ENCODE results near the gene CASKIN2. TPM values are rescaled to one million over a fixed set of nuclear protein-coding genes. Genes with fewer than 3 reads are reported as not detected.

Gene CASKIN2
- total RNA-seq, 1 donor from 2014 or later: 2.2 TPM

DNA sequence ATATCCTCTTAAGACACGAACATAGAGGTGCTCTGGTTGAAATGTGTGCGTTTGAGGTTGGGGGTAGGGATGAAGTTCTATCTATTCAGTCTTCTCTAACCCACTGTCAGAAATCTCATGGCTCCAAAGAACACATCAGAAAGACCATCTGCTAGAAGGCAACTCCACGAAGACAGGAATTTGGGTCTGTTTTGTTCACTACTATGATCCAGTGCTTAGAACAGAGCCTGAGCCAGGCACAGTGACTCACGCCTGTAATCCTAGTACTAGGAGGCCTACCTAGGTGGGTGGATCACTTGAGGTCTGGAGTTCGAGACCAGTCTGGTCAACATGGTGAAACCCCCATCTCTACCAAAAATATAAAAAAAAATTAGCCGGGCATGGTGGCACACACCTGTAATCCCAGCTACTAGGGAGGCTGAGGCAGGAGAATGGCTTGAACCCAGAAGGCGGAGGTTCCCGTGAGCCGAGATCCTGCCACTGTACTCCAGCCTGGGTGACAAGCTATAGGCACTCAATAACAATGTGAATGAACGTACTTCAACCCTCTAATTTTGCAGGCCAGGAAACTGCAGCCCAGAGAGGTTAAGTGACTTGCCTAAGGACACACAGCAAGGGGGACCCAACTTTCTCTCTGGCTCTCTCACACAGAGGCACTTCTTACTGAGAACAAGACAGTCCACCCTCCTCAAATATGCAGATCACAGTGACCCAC lies 2.3 kb downstream of the CASKIN2 start:
- no peaks in the 10 kb centered on the region for H3K9me3 Mint-ChIP-seq
- peaks cover 6% of the 10 kb centered on the region for H3K36me3 Mint-ChIP-seq (ENCODE audit: low read depth)
- H3K4me1 Mint-ChIP-seq (ENCODE audit: low read depth): peaks cover 11% of the 10 kb centered on the region
- H3K4me3 Mint-ChIP-seq (ENCODE audit: low read depth): no peak overlapping the region
- DNase-seq (ENCODE audit: low spot score): no peak
- H3K27me3 Mint-ChIP-seq (ENCODE audit: low read depth): peaks cover 5% of the 10 kb centered on the region
- intact Hi-C loops (cut with micrococcal nuclease): loop anchor here (10.0 kb wide), 1 partner anchor 218 kb away; no protein-coding TSS in a partner anchor
- no peak overlapping the region for H3K27ac Mint-ChIP-seq

DNA sequence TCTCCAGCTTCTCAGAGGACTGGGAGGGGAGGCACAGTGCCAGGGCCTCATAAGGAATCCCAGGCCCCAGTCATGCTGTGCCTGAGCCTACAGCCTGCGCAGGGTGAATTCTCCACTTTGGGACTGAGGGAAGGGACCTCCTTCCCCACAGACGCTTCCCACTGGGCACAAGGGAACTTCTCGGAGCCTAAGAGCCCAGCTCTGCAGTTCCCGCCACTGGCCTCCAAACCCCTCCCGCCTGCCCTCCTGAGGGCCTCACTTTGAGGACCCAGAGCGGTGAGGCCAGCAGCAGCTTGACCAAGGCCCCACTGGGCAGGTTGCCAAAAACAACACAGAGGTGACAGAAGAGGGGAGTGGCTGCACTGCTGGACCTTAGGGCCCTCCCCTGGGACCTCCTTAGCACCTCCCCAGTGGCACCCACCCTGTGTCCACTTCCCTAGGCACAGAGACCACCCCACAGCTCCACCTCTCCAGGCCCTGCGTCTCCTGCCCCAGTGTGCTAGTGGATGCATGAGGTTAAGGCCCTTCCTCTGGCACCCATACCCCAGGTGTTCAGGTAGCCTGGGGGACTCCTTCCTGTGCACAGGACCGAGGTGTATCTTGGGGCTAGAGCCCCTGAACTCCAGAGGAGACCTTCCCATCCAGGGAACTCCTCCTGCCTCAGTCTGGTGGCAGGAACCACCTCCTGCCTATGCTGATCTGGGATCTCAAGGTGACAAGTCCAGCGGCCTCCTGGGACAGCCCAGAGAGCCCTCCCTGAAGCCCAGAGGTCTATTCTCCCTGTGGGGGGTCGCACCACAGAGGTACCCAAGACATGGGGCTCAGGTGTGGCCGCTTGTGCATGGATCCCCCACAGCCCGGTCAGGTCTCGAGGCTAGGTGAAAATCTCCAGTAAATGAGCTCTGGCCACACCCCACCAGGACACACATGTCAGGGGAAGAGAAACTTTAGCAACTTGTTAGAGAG lies 3.4 kb downstream of the CASKIN2 start:
- Mint-ChIP-seq H3K27me3 (ENCODE audit: low read depth) (peaks cover 5% of the 10 kb centered on the region), H3K4me1 (ENCODE audit: low read depth) (no peaks in the 10 kb centered on the region), H3K9me3 (no peaks in the 10 kb centered on the region), H3K36me3 (ENCODE audit: low read depth) (no peaks in the 10 kb centered on the region), H3K4me3 (ENCODE audit: low read depth) (no peak overlapping the region), H3K27ac (no peak overlapping the region)
- intact Hi-C loops (cut with micrococcal nuclease): loop anchor here (10.0 kb wide), 1 partner anchor 217 kb away; no protein-coding TSS in a partner anchor
- no peak for DNase-seq (ENCODE audit: low spot score)

DNA sequence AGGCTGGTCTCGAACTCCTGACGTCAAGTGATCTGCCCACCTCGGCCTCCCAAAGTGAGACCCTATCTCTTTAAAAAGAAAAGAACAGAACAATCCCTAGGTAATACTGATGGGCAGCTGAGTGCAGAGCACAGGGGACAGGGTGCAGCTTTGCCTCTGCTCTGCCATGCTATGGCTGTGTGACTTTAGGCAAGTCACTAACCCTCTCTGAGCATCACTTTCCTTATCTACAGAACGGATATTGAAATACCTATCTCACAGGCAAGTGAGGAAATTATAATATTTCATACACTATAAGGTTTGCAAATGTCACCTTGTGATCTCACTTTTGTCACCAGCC lies 4.1 kb downstream of the CASKIN2 start:
- DNase-seq (ENCODE audit: low spot score): no peak
- Mint-ChIP-seq H3K27me3 (ENCODE audit: low read depth) (peaks cover 5% of the 10 kb centered on the region), H3K27ac (no peak overlapping the region), H3K9me3 (no peaks in the 10 kb centered on the region), H3K36me3 (ENCODE audit: low read depth) (no peaks in the 10 kb centered on the region), H3K4me1 (ENCODE audit: low read depth) (no peaks in the 10 kb centered on the region), H3K4me3 (ENCODE audit: low read depth) (no peak overlapping the region)
- intact Hi-C loops (cut with micrococcal nuclease): loop anchor here (10.0 kb wide), 1 partner anchor 216 kb away; no protein-coding TSS in a partner anchor

DNA sequence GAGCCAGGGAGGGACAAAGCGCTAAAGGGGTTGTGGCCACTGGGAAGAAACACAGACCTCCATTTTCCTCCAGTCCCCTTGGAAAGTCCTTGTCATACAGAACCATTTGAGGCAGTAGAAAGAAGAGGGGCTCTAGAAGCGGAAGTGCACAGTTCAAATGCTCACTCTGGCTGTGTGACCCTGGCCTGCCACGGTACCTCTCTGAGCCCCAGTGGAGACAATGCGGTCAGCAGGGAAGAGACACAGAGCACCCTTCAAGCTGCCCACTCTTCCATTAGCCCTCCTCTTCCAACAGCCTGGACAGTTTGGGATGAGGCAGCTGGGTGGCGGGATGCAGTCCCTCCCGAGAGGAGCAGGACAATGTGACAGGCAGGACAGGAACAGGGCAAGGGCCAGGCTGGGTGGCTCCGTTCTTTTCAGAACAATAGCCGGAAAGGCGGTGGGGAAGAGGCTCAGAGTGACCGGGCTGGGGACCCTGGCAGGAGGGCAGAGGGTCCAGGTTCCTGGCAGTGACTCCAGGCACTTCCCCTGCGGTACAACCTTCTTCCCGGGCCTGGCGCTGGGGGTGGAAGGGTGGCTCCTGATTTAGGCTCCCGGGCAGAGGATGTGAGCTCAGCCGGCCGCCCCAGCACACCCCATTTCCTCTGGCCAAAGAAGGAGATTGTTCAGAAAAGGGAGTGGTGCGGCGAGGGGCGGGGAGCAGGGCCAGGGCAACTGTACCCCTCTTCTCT lies 5.6 kb downstream of the CASKIN2 start:
- H3K36me3 Mint-ChIP-seq (ENCODE audit: low read depth): no peaks in the 10 kb centered on the region
- no peaks in the 10 kb centered on the region for H3K9me3 Mint-ChIP-seq
- intact Hi-C loops (cut with micrococcal nuclease): loop anchor here (10.0 kb wide), 1 partner anchor 215 kb away; no protein-coding TSS in a partner anchor
- DNase-seq (ENCODE audit: low spot score): no peak
- no peaks in the 10 kb centered on the region for H3K4me1 Mint-ChIP-seq (ENCODE audit: low read depth)
- H3K27ac Mint-ChIP-seq: no peak overlapping the region
- no peak overlapping the region for H3K4me3 Mint-ChIP-seq (ENCODE audit: low read depth)
- peaks cover 5% of the 10 kb centered on the region for H3K27me3 Mint-ChIP-seq (ENCODE audit: low read depth)

DNA sequence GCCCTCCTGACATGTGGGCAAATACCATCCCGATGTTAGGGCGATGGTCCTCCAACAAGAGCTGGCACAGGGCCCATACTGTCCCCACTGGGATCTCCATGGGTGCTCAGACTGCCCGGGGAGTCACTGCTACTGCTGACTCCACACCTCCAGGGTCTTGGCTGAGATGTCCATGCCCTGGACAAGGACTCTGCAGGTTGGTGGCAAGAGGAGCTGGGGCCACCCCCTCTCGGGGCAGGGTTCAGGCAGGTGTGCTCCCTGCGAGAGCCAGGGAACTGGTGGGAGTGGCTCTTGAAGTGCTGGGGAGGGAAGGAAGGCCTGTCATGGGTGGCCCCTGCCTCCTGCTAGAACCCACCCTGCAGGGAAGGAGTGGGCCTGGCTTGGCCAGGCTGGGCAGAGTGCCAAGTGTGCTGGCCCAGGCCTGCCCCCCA lies 6.4 kb downstream of the CASKIN2 start:
- no peak overlapping the region for H3K4me3 Mint-ChIP-seq (ENCODE audit: low read depth)
- intact Hi-C loops (cut with micrococcal nuclease): no loop called here
- H3K9me3 Mint-ChIP-seq: no peaks in the 10 kb centered on the region
- no peak for DNase-seq (ENCODE audit: low spot score)
- H3K4me1 Mint-ChIP-seq (ENCODE audit: low read depth): no peaks in the 10 kb centered on the region
- H3K27ac Mint-ChIP-seq: no peak overlapping the region
- H3K36me3 Mint-ChIP-seq (ENCODE audit: low read depth): no peaks in the 10 kb centered on the region
- peaks cover 5% of the 10 kb centered on the region for H3K27me3 Mint-ChIP-seq (ENCODE audit: low read depth)

DNA sequence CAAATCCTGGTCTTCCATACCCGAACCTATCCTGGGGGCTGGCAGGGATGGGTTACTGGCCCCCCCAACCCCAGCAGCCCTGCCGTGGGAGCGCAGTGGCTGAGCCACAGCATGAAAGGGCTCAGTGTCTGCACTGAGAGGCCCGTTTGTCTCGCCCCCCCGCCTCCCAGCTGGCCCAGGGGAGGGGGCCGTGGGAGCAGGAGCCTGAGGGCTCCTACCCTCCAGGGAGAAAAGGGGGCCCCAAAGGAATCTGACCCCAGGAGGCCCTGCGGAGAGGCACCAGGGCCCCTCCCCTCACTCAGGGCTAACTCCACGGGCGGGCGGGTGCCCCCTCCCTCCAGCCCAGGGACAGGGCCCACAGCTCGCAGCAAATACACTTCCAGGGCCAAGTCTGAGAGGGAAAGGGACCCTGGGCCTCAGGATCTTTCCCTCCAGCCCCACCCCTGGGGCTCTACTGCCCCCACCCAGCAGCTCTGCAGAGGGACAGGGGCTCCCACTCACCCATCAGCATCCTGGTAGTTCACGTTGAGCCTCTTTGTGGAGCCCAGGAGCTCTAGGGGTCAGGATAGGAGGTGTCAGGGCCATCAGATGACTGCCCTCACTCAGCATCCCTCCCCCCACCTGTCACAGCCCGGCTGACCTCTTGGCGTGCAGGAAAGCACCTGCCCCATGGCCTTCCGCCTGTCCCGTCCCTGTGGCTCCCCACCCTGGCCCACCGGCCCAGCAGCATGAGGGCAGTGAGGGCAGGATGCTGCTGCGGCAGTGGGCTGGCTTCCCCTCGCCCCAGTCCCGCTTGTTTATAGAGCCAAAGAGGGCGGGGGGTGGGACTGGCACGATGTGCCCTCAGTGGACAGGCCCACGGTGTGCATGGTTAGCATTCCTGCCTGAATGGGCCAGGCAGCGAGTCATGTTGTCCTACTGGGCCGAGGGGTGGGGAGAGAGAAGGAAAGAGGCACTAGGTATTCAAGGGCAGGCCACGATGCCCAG lies 7.3 kb downstream of the CASKIN2 start:
- Mint-ChIP-seq H3K27ac (no peak overlapping the region), H3K36me3 (ENCODE audit: low read depth) (no peaks in the 10 kb centered on the region), H3K9me3 (no peaks in the 10 kb centered on the region), H3K4me3 (ENCODE audit: low read depth) (no peak overlapping the region), H3K4me1 (ENCODE audit: low read depth) (no peaks in the 10 kb centered on the region), H3K27me3 (ENCODE audit: low read depth) (no peaks in the 10 kb centered on the region)
- intact Hi-C loops (cut with micrococcal nuclease): no loop called here
- DNase-seq (ENCODE audit: low spot score): no peak

DNA sequence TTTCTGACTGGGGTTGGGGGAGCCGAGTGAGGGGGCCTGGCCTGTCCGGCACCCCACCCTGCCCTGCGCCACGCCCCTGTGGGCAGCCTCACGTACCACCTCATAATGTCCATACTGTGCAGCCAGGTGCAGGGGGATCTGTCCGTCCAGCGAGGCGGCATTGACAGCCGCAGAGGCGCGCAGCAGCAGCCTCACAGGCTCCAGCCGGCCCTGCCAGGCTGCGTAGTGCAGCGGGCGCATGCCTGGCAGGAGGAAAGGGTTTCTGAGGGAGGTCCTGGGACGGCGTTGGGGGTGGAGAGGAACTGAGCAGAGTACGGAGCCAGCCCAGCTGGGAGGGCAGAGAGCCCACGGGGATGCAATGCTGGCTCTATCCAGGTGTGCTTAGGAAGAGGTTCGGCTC lies 8.4 kb downstream of the CASKIN2 start:
- Mint-ChIP-seq H3K27ac (no peak overlapping the region), H3K4me3 (ENCODE audit: low read depth) (no peak overlapping the region), H3K36me3 (ENCODE audit: low read depth) (no peaks in the 10 kb centered on the region), H3K4me1 (ENCODE audit: low read depth) (no peaks in the 10 kb centered on the region), H3K27me3 (ENCODE audit: low read depth) (no peaks in the 10 kb centered on the region), H3K9me3 (no peaks in the 10 kb centered on the region)
- DNase-seq (ENCODE audit: low spot score): no peak
- intact Hi-C loops (cut with micrococcal nuclease): no loop called here

DNA sequence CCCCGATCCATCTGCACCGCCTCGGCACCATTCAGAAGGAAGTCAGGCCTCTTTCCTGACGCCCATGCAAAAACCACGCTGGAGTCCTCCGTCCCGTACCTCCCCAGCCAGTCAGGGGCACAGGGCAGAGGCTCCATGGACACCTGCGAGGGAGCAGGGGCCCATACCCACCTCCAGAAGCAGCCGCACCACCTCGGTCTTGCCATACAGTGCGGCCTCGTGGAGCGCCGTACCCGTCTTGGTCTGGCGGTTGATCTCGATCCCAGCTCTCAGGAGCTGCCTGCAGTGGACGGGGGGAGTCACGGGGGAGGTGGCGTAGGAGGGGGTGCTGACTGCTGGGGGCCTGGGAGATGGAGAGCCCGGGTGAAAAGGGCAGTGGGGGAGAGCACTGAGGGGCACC lies 9.2 kb downstream of the CASKIN2 start:
- no peaks in the 10 kb centered on the region for H3K9me3 Mint-ChIP-seq
- no peak overlapping the region for H3K4me3 Mint-ChIP-seq (ENCODE audit: low read depth)
- intact Hi-C loops (cut with micrococcal nuclease): no loop called here
- H3K4me1 Mint-ChIP-seq (ENCODE audit: low read depth): no peaks in the 10 kb centered on the region
- no peaks in the 10 kb centered on the region for H3K27me3 Mint-ChIP-seq (ENCODE audit: low read depth)
- no peak overlapping the region for H3K27ac Mint-ChIP-seq
- no peak for DNase-seq (ENCODE audit: low spot score)
- no peaks in the 10 kb centered on the region for H3K36me3 Mint-ChIP-seq (ENCODE audit: low read depth)

DNA sequence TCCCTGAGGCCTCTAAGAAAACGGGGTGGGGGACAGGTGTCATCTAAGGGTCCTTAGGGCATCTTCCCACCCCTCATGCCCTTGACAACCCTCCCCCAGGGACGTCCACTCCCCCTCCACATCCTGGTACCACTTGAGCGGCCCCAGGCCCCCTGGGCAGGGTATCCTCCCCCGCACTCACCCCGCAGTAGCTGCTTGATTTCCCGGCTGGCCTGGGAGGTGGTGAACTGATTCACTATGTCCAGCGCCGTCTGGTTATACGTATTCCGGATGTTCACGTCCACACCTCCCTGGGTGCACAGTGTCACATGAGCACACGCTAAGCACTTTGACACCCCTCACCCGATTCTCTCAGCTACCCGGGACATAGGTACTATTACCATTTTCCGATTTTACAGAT lies 9.7 kb downstream of the CASKIN2 start:
- H3K36me3 Mint-ChIP-seq (ENCODE audit: low read depth): no peaks in the 10 kb centered on the region
- H3K9me3 Mint-ChIP-seq: no peaks in the 10 kb centered on the region
- intact Hi-C loops (cut with micrococcal nuclease): no loop called here
- no peak for DNase-seq (ENCODE audit: low spot score)
- no peak overlapping the region for H3K27ac Mint-ChIP-seq
- no peak overlapping the region for H3K4me3 Mint-ChIP-seq (ENCODE audit: low read depth)
- H3K4me1 Mint-ChIP-seq (ENCODE audit: low read depth): no peaks in the 10 kb centered on the region
- H3K27me3 Mint-ChIP-seq (ENCODE audit: low read depth): no peaks in the 10 kb centered on the region

DNA sequence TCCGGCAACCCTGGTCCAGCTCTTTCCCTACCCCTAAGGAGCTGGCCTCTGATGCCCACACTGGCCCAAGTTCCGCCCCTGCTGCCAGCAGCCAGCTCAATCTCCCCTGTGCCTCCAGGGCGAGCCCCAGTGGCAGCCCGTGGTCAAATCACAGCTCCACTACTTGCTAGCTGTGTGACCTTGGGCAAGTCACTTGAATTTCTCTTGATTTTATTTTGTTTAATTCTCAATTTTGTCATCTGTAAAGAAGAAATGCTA lies 10.3 kb downstream of the CASKIN2 start:
- Mint-ChIP-seq H3K4me3 (ENCODE audit: low read depth) (no peak overlapping the region), H3K4me1 (ENCODE audit: low read depth) (no peaks in the 10 kb centered on the region), H3K36me3 (ENCODE audit: low read depth) (no peaks in the 10 kb centered on the region), H3K27ac (no peak overlapping the region), H3K9me3 (no peaks in the 10 kb centered on the region), H3K27me3 (ENCODE audit: low read depth) (no peaks in the 10 kb centered on the region)
- intact Hi-C loops (cut with micrococcal nuclease): no loop called here
- DNase-seq (ENCODE audit: low spot score): no peak

DNA sequence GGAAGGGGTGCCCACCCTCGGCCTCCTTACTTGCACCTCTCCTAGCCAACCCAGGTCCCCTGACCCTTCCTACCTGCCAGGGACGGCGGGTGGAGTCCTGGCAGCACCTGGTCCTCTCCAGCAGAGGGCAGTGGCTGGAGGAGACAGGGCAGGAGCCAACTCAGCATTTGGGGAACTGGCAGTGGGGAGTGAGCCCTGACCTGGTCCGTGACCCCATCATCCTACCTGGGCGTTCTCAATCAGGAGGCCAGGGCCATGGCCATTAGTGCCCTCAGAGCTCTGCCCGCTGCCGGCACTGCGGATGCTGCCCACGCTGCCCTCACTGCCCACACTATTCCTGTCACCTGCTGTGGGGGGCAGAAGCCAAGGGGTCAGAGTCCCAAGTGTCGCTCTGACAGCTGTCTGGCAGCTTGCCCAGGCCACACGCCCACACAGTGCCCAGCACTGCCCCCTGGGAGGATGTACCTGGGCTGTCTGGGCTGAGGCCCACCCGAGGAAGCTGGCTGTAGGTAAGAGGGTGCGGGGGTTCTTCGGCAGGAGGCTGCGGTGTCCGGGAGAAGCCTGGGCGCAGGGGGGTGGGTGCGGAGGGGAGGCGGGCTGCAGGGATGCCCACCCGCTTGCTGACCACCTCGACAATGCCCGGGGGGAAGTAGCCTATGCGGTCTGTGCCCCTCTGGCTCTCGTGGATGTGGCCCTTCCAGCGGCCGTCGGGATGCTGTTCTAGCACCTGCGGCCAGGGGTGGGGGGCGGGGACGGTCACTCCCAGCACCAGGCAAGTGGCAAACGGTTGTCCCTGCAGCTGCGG lies 10.8 kb downstream of the CASKIN2 start:
- Mint-ChIP-seq H3K36me3 (ENCODE audit: low read depth) (no peaks in the 10 kb centered on the region), H3K27me3 (ENCODE audit: low read depth) (no peaks in the 10 kb centered on the region), H3K4me3 (ENCODE audit: low read depth) (no peak overlapping the region), H3K27ac (no peak overlapping the region), H3K4me1 (ENCODE audit: low read depth) (no peaks in the 10 kb centered on the region), H3K9me3 (no peaks in the 10 kb centered on the region)
- DNase-seq (ENCODE audit: low spot score): no peak
- intact Hi-C loops (cut with micrococcal nuclease): no loop called here

Data from activated T-helper 2 cell treated with anti-CD3 and anti-CD28 coated beads, Interferon-gamma antibody, Interleukin-2, Interleukin-4, amounts not matched to agents 10 μg/mL and 5 μg/mL and 100 μg/mL, durations not matched to agents 14 hours and 24 hours and 36 hours (primary cell).